Measurements from ENCODE around the gene PSORS1C2. TPM values are rescaled to one million over a fixed set of nuclear protein-coding genes. Genes with fewer than 3 reads are reported as not detected.

The PSORS1C2 gene
- total and polyA plus RNA-seq, 2 experiments from 2014 or later = not detected

DNA sequence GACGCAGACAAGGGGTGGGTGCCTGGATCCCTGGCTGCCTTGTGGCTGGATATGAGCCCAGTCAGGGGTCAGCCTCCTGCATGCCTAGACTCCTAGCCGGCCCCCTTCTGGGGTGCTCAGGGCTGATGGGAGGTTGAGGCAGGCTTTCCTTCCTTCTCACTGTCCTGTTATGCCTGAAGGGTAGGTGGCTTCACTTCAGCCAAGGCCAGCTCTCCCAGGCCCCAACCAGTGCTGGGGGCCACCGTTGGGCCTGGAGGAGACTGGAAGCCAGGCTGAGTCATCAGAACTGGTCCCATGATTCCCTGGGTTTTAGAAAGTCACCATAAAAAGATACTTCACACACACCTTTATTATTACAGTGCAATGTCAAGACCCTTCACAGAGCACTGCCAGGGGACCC lies 34.5 kb upstream of the PSORS1C2 start:
- Histone ChIP-seq H3K4me1 (ENCODE audit: insufficient read depth) (no peaks in the 10 kb centered on the region), H3K4me2 (no peak overlapping the region), H4K20me1 (ENCODE audit: insufficient read depth, poor library complexity, severe bottlenecking) (no peaks in the 10 kb centered on the region), H3K4me3 (no peak overlapping the region), H3K9me3 (ENCODE audit: low read depth) (no peaks in the 10 kb centered on the region), H2AFZ (no peak overlapping the region), H3K27ac (no peak overlapping the region), H3K9me2 (replicated peaks; ENCODE audit: insufficient read depth) (no peaks in the 10 kb centered on the region), H3K27me3 (peaks cover 8% of the 10 kb centered on the region), H3K36me3 (replicated peaks; ENCODE audit: insufficient read depth, low read depth) (no peaks in the 10 kb centered on the region), H3K79me2 (no peaks in the 10 kb centered on the region)
- DNase-seq (ENCODE audit: low spot score) = no peak
- TF ChIP-seq EZH2phosphoT487 (IDR thresholded peaks at IDR 0.05; ENCODE audit: low read depth, severe bottlenecking, unreplicated experiment) = no peak
- no peak for TF ChIP-seq EZH2 (IDR thresholded peaks at IDR 0.05; ENCODE audit: borderline replicate concordance)
- TF ChIP-seq, protein P1, sequence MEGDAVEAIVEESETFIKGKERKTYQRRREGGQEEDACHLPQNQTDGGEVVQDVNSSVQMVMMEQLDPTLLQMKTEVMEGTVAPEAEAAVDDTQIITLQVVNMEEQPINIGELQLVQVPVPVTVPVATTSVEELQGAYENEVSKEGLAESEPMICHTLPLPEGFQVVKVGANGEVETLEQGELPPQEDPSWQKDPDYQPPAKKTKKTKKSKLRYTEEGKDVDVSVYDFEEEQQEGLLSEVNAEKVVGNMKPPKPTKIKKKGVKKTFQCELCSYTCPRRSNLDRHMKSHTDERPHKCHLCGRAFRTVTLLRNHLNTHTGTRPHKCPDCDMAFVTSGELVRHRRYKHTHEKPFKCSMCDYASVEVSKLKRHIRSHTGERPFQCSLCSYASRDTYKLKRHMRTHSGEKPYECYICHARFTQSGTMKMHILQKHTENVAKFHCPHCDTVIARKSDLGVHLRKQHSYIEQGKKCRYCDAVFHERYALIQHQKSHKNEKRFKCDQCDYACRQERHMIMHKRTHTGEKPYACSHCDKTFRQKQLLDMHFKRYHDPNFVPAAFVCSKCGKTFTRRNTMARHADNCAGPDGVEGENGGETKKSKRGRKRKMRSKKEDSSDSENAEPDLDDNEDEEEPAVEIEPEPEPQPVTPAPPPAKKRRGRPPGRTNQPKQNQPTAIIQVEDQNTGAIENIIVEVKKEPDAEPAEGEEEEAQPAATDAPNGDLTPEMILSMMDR (IDR thresholded peaks at IDR 0.05; ENCODE audit: poor library complexity) = no peak
- WGBS (ENCODE audit: low lambda C conversion rate, missing lambda C conversion rate) = 54% methylated on average over 3 of the region's 3 CpGs

DNA sequence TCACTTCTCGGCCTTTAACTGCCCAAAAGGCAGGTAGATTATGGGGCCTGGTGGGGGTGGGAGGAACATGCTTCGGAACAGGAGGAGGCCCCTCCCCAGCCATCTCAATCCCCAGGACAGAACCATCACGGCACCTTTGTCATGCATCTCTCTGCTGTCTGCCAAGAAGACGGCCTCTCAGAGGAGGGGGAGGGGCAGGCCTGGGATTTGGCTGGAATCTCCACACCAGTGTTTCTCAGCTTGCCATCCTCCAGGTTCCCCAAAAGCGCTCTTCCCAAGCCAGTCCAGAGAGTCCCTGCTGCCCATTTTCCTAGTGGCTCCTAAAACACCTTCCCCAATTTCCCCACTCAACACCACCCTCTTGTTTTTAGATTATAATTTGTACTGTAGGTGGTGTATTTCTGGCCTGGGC lies 34.1 kb upstream of the PSORS1C2 start:
- H2AFZ ChIP-seq = no peak overlapping the region
- H3K4me2 ChIP-seq = no peak overlapping the region
- no peaks in the 10 kb centered on the region for H3K79me2 ChIP-seq
- no peaks in the 10 kb centered on the region for H3K9me3 ChIP-seq (ENCODE audit: low read depth)
- no peak overlapping the region for H3K4me3 ChIP-seq
- H3K36me3 ChIP-seq (replicated peaks; ENCODE audit: insufficient read depth, low read depth) = no peaks in the 10 kb centered on the region
- TF ChIP-seq, protein P1 (IDR thresholded peaks at IDR 0.05; ENCODE audit: poor library complexity) = no peak
- TF ChIP-seq EZH2phosphoT487 (IDR thresholded peaks at IDR 0.05; ENCODE audit: low read depth, severe bottlenecking, unreplicated experiment) = no peak
- no peak for TF ChIP-seq EZH2 (IDR thresholded peaks at IDR 0.05; ENCODE audit: borderline replicate concordance)
- no peaks in the 10 kb centered on the region for H3K9me2 ChIP-seq (replicated peaks; ENCODE audit: insufficient read depth)
- H4K20me1 ChIP-seq (ENCODE audit: insufficient read depth, poor library complexity, severe bottlenecking) = no peaks in the 10 kb centered on the region
- no peak for DNase-seq (ENCODE audit: low spot score)
- no peaks in the 10 kb centered on the region for H3K4me1 ChIP-seq (ENCODE audit: insufficient read depth)
- WGBS (ENCODE audit: low lambda C conversion rate, missing lambda C conversion rate) = 61% methylated on average over 5 of the region's 5 CpGs
- peaks cover 8% of the 10 kb centered on the region for H3K27me3 ChIP-seq
- H3K27ac ChIP-seq = no peak overlapping the region

DNA sequence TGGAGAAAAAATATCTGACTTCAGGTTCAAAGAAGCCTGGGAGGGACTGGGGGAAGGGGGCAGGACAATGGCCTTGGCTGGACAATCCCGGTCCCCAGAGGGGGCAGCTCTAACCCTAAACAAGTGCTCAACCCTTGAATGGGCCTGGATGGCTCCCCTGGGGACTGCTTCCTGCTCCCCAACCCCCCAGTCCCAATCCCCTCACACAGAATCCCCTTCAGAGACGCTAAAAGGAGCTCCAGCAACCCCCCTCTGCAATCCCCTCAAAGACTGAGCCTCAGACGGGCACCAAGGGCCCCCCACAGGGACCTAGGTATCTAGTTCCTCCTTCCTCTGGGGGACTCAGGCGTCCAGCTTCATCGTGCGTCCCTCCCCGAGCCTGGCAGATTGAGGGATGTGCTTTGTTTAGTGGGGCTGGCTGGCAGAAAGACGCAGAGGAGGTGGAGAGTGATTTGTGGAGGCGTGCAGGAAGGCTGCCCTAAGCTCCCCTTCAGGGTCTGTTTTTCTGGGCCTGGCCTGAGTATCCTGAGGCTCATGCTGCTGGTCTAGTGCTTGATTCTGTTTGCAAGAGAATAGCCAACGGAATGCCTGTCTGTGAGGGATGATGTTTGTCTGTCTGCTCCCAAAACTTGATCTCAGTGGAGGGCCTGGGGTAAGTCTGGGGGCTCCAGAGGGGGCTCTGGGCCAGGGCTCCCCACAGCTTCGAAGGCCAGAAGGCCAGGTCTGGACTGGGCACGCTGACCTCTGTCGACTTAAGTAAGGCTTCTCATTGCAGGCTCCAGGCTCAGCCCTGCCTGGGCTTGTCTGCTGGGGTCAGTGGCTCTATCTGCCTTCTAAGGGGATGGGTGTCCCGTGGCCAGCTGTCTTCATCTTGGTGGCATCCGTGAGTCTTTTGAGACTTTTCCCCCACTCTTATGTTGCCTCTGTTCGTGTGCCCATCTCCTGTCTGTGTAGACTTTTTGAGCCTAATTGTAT lies 33.4 kb upstream of the PSORS1C2 start:
- Histone ChIP-seq H3K4me1 (ENCODE audit: insufficient read depth) (no peaks in the 10 kb centered on the region), H3K27me3 (peaks cover 8% of the 10 kb centered on the region), H3K79me2 (no peaks in the 10 kb centered on the region), H3K4me3 (no peak overlapping the region), H2AFZ (no peak overlapping the region), H3K4me2 (no peak overlapping the region), H3K9me2 (replicated peaks; ENCODE audit: insufficient read depth) (no peaks in the 10 kb centered on the region), H4K20me1 (ENCODE audit: insufficient read depth, poor library complexity, severe bottlenecking) (no peaks in the 10 kb centered on the region), H3K36me3 (replicated peaks; ENCODE audit: insufficient read depth, low read depth) (no peaks in the 10 kb centered on the region), H3K9me3 (ENCODE audit: low read depth) (no peaks in the 10 kb centered on the region), H3K27ac (no peak overlapping the region)
- DNase-seq (ENCODE audit: low spot score) = no peak
- TF ChIP-seq, protein P1 (IDR thresholded peaks at IDR 0.05; ENCODE audit: poor library complexity) = no peak
- TF ChIP-seq EZH2phosphoT487 (IDR thresholded peaks at IDR 0.05; ENCODE audit: low read depth, severe bottlenecking, unreplicated experiment) = no peak
- no peak for TF ChIP-seq EZH2 (IDR thresholded peaks at IDR 0.05; ENCODE audit: borderline replicate concordance)
- 41% methylated on average over 15 of the region's 16 CpGs for WGBS (ENCODE audit: low lambda C conversion rate, missing lambda C conversion rate)

Measured in hepatocyte (in vitro differentiated cells).